Kidney (tissue), 14 donors: ENCODE data around the gene NUDCD3. TPM values are rescaled to one million over a fixed set of nuclear protein-coding genes. Genes with fewer than 3 reads are reported as not detected.

Experiments
- DNase-seq, 5 donors: peaks; one replicate each; pipeline ENCODE4 v3.0.0-alpha.2; 2013 to 2020
- FAIRE-seq: peaks from 2 replicates; lab custom pipeline; 2012; peaks lifted over from hg19 to GRCh38; lab: Jason Lieb, UNC
- H3K27ac ChIP-seq, 2 donors: one replicate each; pipeline ENCODE4 v1.7.0; 2013; ENCODE audit warnings: low read depth in 2 of 2, low read length in 2 of 2, inconsistent platforms in 1 of 2
- H3K27me3 ChIP-seq: one replicate; pipeline ENCODE4 v1.7.1; 2013; ENCODE audit warnings: low read length, inconsistent platforms; ENCODE audit not compliant: control insufficient read depth, insufficient read depth
- H3K36me3 ChIP-seq, 3 donors: one replicate each; pipeline versions ENCODE4 v1.7.0 to v1.7.1; 2013; ENCODE audit warnings: low read length in 3 of 3, control low read depth in 1 of 3, inconsistent platforms in 1 of 3; ENCODE audit not compliant: insufficient read depth in 3 of 3, control insufficient read depth in 2 of 3
- H3K4me1 ChIP-seq, 3 donors: one replicate each; pipeline versions ENCODE4 v1.7.0 to v1.7.1; 2013; ENCODE audit warnings: low read length in 3 of 3, inconsistent platforms in 1 of 3, low read depth in 1 of 3; ENCODE audit not compliant: control insufficient read depth in 2 of 3, insufficient read depth in 2 of 3
- H3K4me3 ChIP-seq, 3 donors: one replicate each; pipeline versions ENCODE4 v1.7.0 to v1.8.1; 2013; ENCODE audit warnings: low read length in 3 of 3, control low read depth in 1 of 3, inconsistent platforms in 1 of 3
- H3K9ac ChIP-seq, 3 donors: one replicate each; pipeline versions ENCODE4 v1.7.0 to v1.7.1; 2013; ENCODE audit warnings: low read length in 3 of 3, control low read depth in 1 of 3, inconsistent platforms in 1 of 3
- H3K9me3 ChIP-seq, 3 donors: one replicate each; pipeline versions ENCODE4 v1.7.0 to v1.7.1; 2013; ENCODE audit warnings: low read length in 3 of 3, control low read depth in 1 of 3, inconsistent platforms in 1 of 3; ENCODE audit not compliant: control insufficient read depth in 2 of 3, insufficient read depth in 1 of 3
- intact Hi-C: fragments of 100-400 bp; cut with DNase I; formaldehyde crosslinking; loops from one replicate; pipeline ENCODE4 v1.11.1; 2022
- polyA plus RNA-seq: library from polyadenylated mRNA; stranded (reverse); fragments of 350-450 nt; fragmentation: Illumina TruSeq; extraction: RNeasy Lipid Tissue Mini Kit (QIAGEN cat#74804); gene quantifications from one replicate; pipeline ENCODE4 v1.2.3, GENCODE V29; 2014; ENCODE audit warnings: low read depth, low replicate concordance; ENCODE audit not compliant: insufficient read depth
- total RNA-seq: library from RNA; stranded (reverse); fragmentation: NEBNext Ultra II Directional; extraction: Animal tissue kit (Norgen Biotek cat#: 25700); gene quantifications from one replicate; pipeline ENCODE4 v1.2.1, GENCODE V29; 2021
- TF ChIP-seq, protein P1 (sequence below): IDR thresholded peaks from 3 replicates; pipeline ENCODE4 v1.5.1; 2012; ENCODE audit warnings: mild to moderate bottlenecking, moderate library complexity, borderline replicate concordance; ENCODE audit not compliant: insufficient read depth; ENCODE audit errors: extremely low read depth
- donor health status: control.
- donor health status: control.
- donor health status: control.
- donor health status: control.
- donor health status: control.
- donor health status: DM: yes; HTN: yes; CAD: no.
- donor health status: Normal renal cell carcinoma (clear cell type).

Gene NUDCD3
- total and polyA plus RNA-seq, 2 donors from 2014 or later = 37.9 to 97.7 TPM

DNA sequence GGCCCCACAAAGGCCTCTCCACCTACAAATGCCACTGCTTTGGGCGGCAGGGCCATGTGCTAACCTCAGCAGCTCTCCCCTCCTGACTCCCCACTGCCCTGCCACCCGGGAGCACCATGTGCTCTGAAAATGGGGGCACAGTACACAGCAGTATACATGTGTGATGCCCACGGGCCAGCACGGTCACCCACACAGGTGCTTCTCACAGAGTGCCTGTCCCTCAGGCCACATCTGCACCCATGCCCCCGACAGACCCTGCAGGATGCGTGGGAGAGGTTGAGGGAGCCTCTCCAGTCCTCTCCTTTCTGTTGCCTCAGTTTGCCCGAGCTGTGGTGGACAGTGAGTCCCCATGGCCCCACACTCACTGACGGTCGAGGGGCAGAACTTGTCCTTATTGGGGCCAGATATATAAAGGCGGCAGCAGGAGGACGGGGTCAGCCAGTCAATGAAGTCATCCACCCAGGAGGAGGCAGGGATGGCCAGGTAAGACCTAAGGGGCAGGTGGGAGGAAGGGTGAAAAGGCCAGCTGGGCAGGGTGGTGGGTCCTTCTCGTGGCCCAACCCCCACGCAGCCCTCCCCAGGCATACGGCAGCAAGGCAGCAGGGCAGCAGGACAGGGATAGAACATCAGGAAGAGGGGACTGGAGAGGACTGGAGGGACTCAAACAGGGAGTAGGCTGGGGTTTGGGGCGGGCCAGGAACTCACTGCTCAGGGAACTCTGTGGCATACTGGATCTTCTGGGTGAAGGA is 31.1 kb upstream of the NUDCD3 start:
- Histone ChIP-seq H3K27me3 (no peaks in the 10 kb centered on the region), H3K4me1 (no peaks in the 10 kb centered on the region), H3K4me3 (no peak overlapping the region), H3K9me3 (no peaks in the 10 kb centered on the region), H3K36me3 (no peaks in the 10 kb centered on the region), H3K27ac (no peak overlapping the region), H3K9ac (no peak overlapping the region)
- FAIRE-seq (no peak), DNase-seq (no peak)
- intact Hi-C loops = no loop called here
- TF ChIP-seq, protein P1, sequence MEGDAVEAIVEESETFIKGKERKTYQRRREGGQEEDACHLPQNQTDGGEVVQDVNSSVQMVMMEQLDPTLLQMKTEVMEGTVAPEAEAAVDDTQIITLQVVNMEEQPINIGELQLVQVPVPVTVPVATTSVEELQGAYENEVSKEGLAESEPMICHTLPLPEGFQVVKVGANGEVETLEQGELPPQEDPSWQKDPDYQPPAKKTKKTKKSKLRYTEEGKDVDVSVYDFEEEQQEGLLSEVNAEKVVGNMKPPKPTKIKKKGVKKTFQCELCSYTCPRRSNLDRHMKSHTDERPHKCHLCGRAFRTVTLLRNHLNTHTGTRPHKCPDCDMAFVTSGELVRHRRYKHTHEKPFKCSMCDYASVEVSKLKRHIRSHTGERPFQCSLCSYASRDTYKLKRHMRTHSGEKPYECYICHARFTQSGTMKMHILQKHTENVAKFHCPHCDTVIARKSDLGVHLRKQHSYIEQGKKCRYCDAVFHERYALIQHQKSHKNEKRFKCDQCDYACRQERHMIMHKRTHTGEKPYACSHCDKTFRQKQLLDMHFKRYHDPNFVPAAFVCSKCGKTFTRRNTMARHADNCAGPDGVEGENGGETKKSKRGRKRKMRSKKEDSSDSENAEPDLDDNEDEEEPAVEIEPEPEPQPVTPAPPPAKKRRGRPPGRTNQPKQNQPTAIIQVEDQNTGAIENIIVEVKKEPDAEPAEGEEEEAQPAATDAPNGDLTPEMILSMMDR = no peak

DNA sequence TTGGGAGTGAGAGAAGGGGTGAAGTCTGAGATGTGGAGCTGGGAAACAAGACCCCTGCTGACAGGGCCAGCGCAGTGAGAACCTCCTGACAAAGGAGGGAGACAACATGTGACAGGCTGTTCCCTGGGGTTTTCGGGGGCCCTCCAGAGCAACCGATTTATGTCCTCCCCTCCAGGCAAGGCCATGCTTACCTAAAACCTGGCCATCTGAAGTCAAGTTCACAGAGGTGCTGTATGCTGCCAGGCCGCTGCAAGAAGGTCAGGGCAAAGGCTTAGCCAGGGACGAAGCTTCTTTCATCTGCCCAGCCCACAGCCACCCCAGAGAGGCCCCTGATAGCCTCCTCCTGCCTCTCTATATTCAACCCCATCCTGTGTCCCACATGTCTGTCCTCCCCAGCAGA is 30.1 kb upstream of the NUDCD3 start:
- Histone ChIP-seq H3K9me3 (no peaks in the 10 kb centered on the region), H3K4me3 (no peak overlapping the region), H3K27me3 (no peaks in the 10 kb centered on the region), H3K9ac (no peak overlapping the region), H3K27ac (no peak overlapping the region), H3K4me1 (no peaks in the 10 kb centered on the region), H3K36me3 (no peaks in the 10 kb centered on the region)
- intact Hi-C loops = no loop called here
- DNase-seq (no peak), FAIRE-seq (no peak)
- TF ChIP-seq, protein P1 = no peak

DNA sequence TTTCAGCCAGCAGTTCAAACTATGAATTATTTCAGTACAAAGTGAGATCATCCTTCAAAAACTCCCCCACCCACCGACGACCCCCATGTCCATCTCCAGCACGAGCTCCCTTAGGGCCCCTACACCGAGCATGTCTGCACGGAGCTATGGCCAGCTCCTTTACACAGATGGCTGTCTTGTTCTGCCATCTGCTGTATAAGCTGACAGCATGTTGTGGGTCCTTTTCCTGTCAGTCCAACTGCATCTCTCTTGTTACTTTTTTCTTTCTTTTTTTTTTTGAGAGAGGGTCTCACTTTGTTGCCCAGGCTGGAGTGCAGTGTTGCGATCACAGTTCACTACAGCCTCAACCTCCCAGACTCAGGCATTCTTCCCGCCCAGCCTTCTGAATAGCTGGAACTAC is 29.1 kb upstream of the NUDCD3 start:
- H3K9me3 ChIP-seq = no peaks in the 10 kb centered on the region
- no peak overlapping the region for H3K4me3 ChIP-seq
- no peak overlapping the region for H3K9ac ChIP-seq
- H3K4me1 ChIP-seq = no peaks in the 10 kb centered on the region
- FAIRE-seq (no peak), DNase-seq (no peak)
- no peaks in the 10 kb centered on the region for H3K27me3 ChIP-seq
- H3K27ac ChIP-seq = no peak overlapping the region
- no peaks in the 10 kb centered on the region for H3K36me3 ChIP-seq
- TF ChIP-seq, protein P1 = no peak
- intact Hi-C loops = no loop called here
